H9 (cell line): Measurements from ENCODE around the gene FGA. TPM values are rescaled to one million over a fixed set of nuclear protein-coding genes. Genes with fewer than 3 reads are reported as not detected.

Experiments
- DNase-seq: peaks from one replicate; pipeline ENCODE4 v3.0.0-alpha.2; 2017
- H2AFZ ChIP-seq: one replicate; pipeline ENCODE4 v1.6.1; 2013; ENCODE audit warnings: mild to moderate bottlenecking, low read length, control low read depth, moderate library complexity
- H2AK5ac ChIP-seq: 2 replicates; pipeline ENCODE4 v1.6.1; 2013; ENCODE audit warnings: low read length, control low read depth, mixed read lengths; ENCODE audit not compliant: insufficient read length
- H2BK120ac ChIP-seq: one replicate; pipeline ENCODE4 v1.6.1; 2013; ENCODE audit warnings: low read depth, mild to moderate bottlenecking, low read length, control low read depth, inconsistent platforms; ENCODE audit not compliant: poor library complexity, severe bottlenecking
- H2BK12ac ChIP-seq: 2 replicates; pipeline ENCODE4 v1.6.1; 2013; ENCODE audit warnings: low read length, control low read depth, mixed read lengths, low read depth; ENCODE audit not compliant: insufficient read length
- H2BK15ac ChIP-seq: 2 replicates; pipeline ENCODE4 v1.6.1; 2013; ENCODE audit warnings: low read depth, low read length, control low read depth
- H2BK20ac ChIP-seq: one replicate; pipeline ENCODE4 v1.6.1; 2013; ENCODE audit warnings: low read depth, mild to moderate bottlenecking, low read length, control low read depth, inconsistent platforms; ENCODE audit not compliant: poor library complexity, severe bottlenecking
- H2BK5ac ChIP-seq: 2 replicates; pipeline ENCODE4 v1.6.1; 2013; ENCODE audit warnings: low read length, control low read depth, mixed read lengths; ENCODE audit not compliant: insufficient read length
- H3K14ac ChIP-seq: 2 replicates; pipeline ENCODE4 v1.6.1; 2013; ENCODE audit warnings: low read length, control low read depth; ENCODE audit not compliant: insufficient read depth
- H3K18ac ChIP-seq: 2 replicates; pipeline ENCODE4 v1.6.1; 2013; ENCODE audit warnings: low read depth, mild to moderate bottlenecking, mixed read lengths, low read length, control low read depth; ENCODE audit not compliant: insufficient read length
- H3K23ac ChIP-seq: 2 replicates; pipeline ENCODE4 v1.6.1; 2013; ENCODE audit warnings: low read length, control low read depth, mixed read lengths, low read depth; ENCODE audit not compliant: insufficient read length
- H3K23me2 ChIP-seq: 2 replicates; pipeline ENCODE4 v1.6.1; 2013; ENCODE audit warnings: low read depth, mild to moderate bottlenecking, mixed read lengths, low read length, control low read depth; ENCODE audit not compliant: insufficient read length, poor library complexity, severe bottlenecking
- H3K27ac ChIP-seq: 2 replicates; pipeline ENCODE4 v1.5.1; 2013; ENCODE audit warnings: low read length, control low read depth, mixed read lengths, low read depth; ENCODE audit not compliant: insufficient read length
- H3K27me3 ChIP-seq: 2 replicates; pipeline ENCODE4 v1.6.1; 2013; ENCODE audit warnings: low read length, control low read depth, inconsistent platforms; ENCODE audit not compliant: insufficient read depth
- H3K4ac ChIP-seq: 2 replicates; pipeline ENCODE4 v1.6.1; 2013; ENCODE audit warnings: low read depth, mild to moderate bottlenecking, control low read depth, inconsistent platforms, low read length, moderate library complexity
- H3K4me1 ChIP-seq: 2 replicates; pipeline ENCODE4 v1.6.1; 2013; ENCODE audit warnings: low read length, control low read depth, inconsistent platforms; ENCODE audit not compliant: insufficient read depth
- H3K4me2 ChIP-seq: 2 replicates; pipeline ENCODE4 v1.6.1; 2013; ENCODE audit warnings: low read length, control low read depth, mixed read lengths; ENCODE audit not compliant: insufficient read length, insufficient read depth
- H3K56ac ChIP-seq: 2 replicates; pipeline ENCODE4 v1.6.1; 2013; ENCODE audit warnings: low read depth, mild to moderate bottlenecking, mixed read lengths, low read length, control low read depth; ENCODE audit not compliant: insufficient read length
- H3K79me1 ChIP-seq: 2 replicates; pipeline ENCODE4 v1.6.1; 2013; ENCODE audit warnings: low read depth, mild to moderate bottlenecking, moderate library complexity, low read length, control low read depth, inconsistent platforms; ENCODE audit not compliant: insufficient read depth, poor library complexity, severe bottlenecking
- H3K79me2 ChIP-seq: 2 replicates; pipeline ENCODE4 v1.6.1; 2013; ENCODE audit warnings: low read length, control low read depth, inconsistent platforms; ENCODE audit not compliant: insufficient read depth
- H3K9ac ChIP-seq: 2 replicates; pipeline ENCODE4 v1.6.1; 2013; ENCODE audit warnings: low read length, control low read depth, mixed read lengths; ENCODE audit not compliant: insufficient read length; ENCODE audit errors: extremely low read depth
- H3K9me3 ChIP-seq: one replicate; pipeline ENCODE4 v1.6.1; 2013; ENCODE audit warnings: low read depth, low read length, inconsistent platforms; ENCODE audit not compliant: control insufficient read depth
- H3T11ph ChIP-seq: one replicate; pipeline ENCODE4 v1.6.1; 2013; ENCODE audit warnings: mild to moderate bottlenecking, low read length, control low read depth, inconsistent platforms
- H4K20me1 ChIP-seq: one replicate; pipeline ENCODE4 v1.6.1; 2013; ENCODE audit not compliant: control insufficient read depth, insufficient read length, insufficient read depth
- H4K5ac ChIP-seq: 2 replicates; pipeline ENCODE4 v1.6.1; 2013; ENCODE audit warnings: low read depth, mild to moderate bottlenecking, mixed read lengths, low read length, control low read depth; ENCODE audit not compliant: insufficient read length
- H4K8ac ChIP-seq: replicated peaks from 2 replicates; pipeline ENCODE4 v1.6.1; 2013; ENCODE audit warnings: low read length, control low read depth, mixed read lengths, low read depth; ENCODE audit not compliant: insufficient read length
- H4K91ac ChIP-seq: 2 replicates; pipeline ENCODE4 v1.6.1; 2013; ENCODE audit warnings: low read depth, mild to moderate bottlenecking, moderate library complexity, mixed read lengths, low read length, control low read depth; ENCODE audit not compliant: insufficient read length
- H3K27ac Mint-ChIP-seq, 3 experiments: 2 replicates in 2 of 3; 3 replicates in 1 of 3; pipeline ENCODE4 v1.8.0; 2020 to 2021; ENCODE audit warnings: mixed read lengths in 3 of 3, mild to moderate bottlenecking in 1 of 3, moderate library complexity in 1 of 3
- H3K27me3 Mint-ChIP-seq: 2 replicates; pipeline ENCODE4 v1.8.0; 2021; ENCODE audit warnings: low read depth, mild to moderate bottlenecking, moderate library complexity, mixed read lengths
- H3K36me3 Mint-ChIP-seq, 3 experiments: 2 replicates in 2 of 3; 3 replicates in 1 of 3; pipeline ENCODE4 v1.8.0; 2020 to 2021; ENCODE audit warnings: low read depth in 3 of 3, mixed read lengths in 3 of 3; ENCODE audit not compliant: insufficient read depth in 1 of 3
- H3K4me1 Mint-ChIP-seq, 2 experiments: 2 replicates each; pipeline ENCODE4 v1.8.0; 2020; ENCODE audit warnings: mixed read lengths in 2 of 2
- H3K4me3 Mint-ChIP-seq, 2 experiments: 2 replicates in 1 of 2; 3 replicates in 1 of 2; pipeline ENCODE4 v1.8.0; 2020 to 2021; ENCODE audit warnings: mild to moderate bottlenecking in 2 of 2, mixed read lengths in 2 of 2, moderate library complexity in 1 of 2
- H3K9me3 Mint-ChIP-seq, 2 experiments: 2 replicates in 1 of 2; 3 replicates in 1 of 2; pipeline ENCODE4 v1.8.0; 2020; ENCODE audit warnings: mild to moderate bottlenecking in 2 of 2, mixed read lengths in 2 of 2, moderate library complexity in 1 of 2
- CTCF ChIP-seq: fragments of 200-600 bp; sonication (generic); conservative IDR thresholded peaks from 3 replicates; pipeline ENCODE4 v1.8.0; 2021; ENCODE audit warnings: antibody characterized with exemption, mild to moderate bottlenecking
- WGBS: extraction: QIAGEN DNeasy Blood & Tissue Kit; methylation state at CpG from one replicate; pipeline ENCODE4 v1.1.7; 2013; ENCODE audit warnings: missing lambda C conversion rate, low lambda C conversion rate, mixed read lengths; ENCODE audit not compliant: insufficient read length; ENCODE audit errors: extremely low coverage; 5-methylcytosine and 5-hydroxymethylcytosine counted together
- total RNA-seq: library from RNA; stranded (reverse); gene quantifications from 2 replicates; pipeline ENCODE4 v1.2.1, GENCODE V29; 2021

FGA gene
- total RNA-seq, 1 experiment from 2014 or later: not detected

GRCh38 chr4:154620111-154620510, 29.6 kb upstream of the FGA start:
- no peak for DNase-seq
- Mint-ChIP-seq H3K4me3 (no peak overlapping the region), H3K36me3 (no peaks in the 10 kb centered on the region), H3K4me1 (peaks cover 4 to 9% of the 10 kb centered on the region in 2 experiments), H3K27ac (0 out of 7 replicates have a peak overlapping the region, but pooled peaks of 1 of the 3 experiments have one; percentile 51), H3K27me3 (peaks cover 2% of the 10 kb centered on the region), H3K9me3 (no peaks in the 10 kb centered on the region)
- Histone ChIP-seq H3K56ac (no peak overlapping the region), H2AFZ (no peak overlapping the region), H4K5ac (no peak overlapping the region), H2BK15ac (no peak overlapping the region), H3K23me2 (no peaks in the 10 kb centered on the region), H3K9ac (no peak overlapping the region), H4K20me1 (no peaks in the 10 kb centered on the region), H2AK5ac (no peak overlapping the region), H2BK120ac (no peak overlapping the region), H3K27me3 (no peaks in the 10 kb centered on the region), H3K4me1 (no peaks in the 10 kb centered on the region; the same call in 1 of the 2 replicates), H2BK12ac (no peak overlapping the region), H3K79me1 (no peaks in the 10 kb centered on the region), H2BK20ac (no peak overlapping the region), H3K9me3 (no peaks in the 10 kb centered on the region), H3K14ac (no peak overlapping the region), H3K4me2 (no peak overlapping the region), H3K4ac (no peak overlapping the region), H3K79me2 (no peaks in the 10 kb centered on the region), H4K8ac (no peak overlapping the region), H3K18ac (no peak overlapping the region), H3K27ac (no peak overlapping the region), H4K91ac (no peak overlapping the region), H3K23ac (no peak overlapping the region), H3T11ph (no peak overlapping the region), H2BK5ac (no peak overlapping the region)
- TF ChIP-seq CTCF: no peak
- WGBS: no CpG with 5 or more reads among the region's 1 CpG
